Activated effector memory CD4-positive, alpha-beta T cell treated with anti-CD3 and anti-CD28 coated beads, Interleukin-2, amount 50 U/mL, for 16 hours (primary cell): ENCODE results near the gene S100A5.

Experiments
- DNase-seq: peaks from one replicate; pipeline ENCODE4 v3.0.0-alpha.2; 2020

The S100A5 gene

GRCh38 chr1:153546796-153547559, 6.2 kb upstream of the S100A5 start:
- no peak for DNase-seq

- no peak for DNase-seq
Observed at GRCh38 chr1:153546371-153546770, 5.6 kb upstream of the S100A5 start.

GRCh38 chr1:153545067-153546055, 4.6 kb upstream of the S100A5 start, which contains the start of gene S100A4:
Gene S100A4, minus strand, starts transcription at chr1:153545806. Its CDS starts 1,012 bp downstream, at chr1:153544794.
- peak; percentile 96 for DNase-seq

- DNase-seq, result no peak
Observed at GRCh38 chr1:153544453-153545066, 3.8 kb upstream of the S100A5 start.

GRCh38 chr1:153543736-153544135, 3.0 kb upstream of the S100A5 start:
- DNase-seq, result no peak

GRCh38 chr1:153542956-153543711, 2.4 kb upstream of the S100A5 start:
- no peak for DNase-seq

- DNase-seq, result no peak
Observed at GRCh38 chr1:153541641-153542590, 1.2 kb upstream of the S100A5 start.

GRCh38 chr1:153539395-153540093, 1.2 kb downstream of the S100A5 start:
- DNase-seq, result no peak

- no peak for DNase-seq
Observed at GRCh38 chr1:153538315-153538821, 2.4 kb downstream of the S100A5 start.

- DNase-seq, result no peak
Observed at GRCh38 chr1:153537376-153537730, 3.4 kb downstream of the S100A5 start.

GRCh38 chr1:153536671-153537375, 3.9 kb downstream of the S100A5 start:
- peak; percentile 64 for DNase-seq

GRCh38 chr1:153536012-153536670, 4.6 kb downstream of the S100A5 start:
- DNase-seq, result peak; percentile 93

GRCh38 chr1:153535242-153536011, 5.3 kb downstream of the S100A5 start, which contains the start of gene S100A6:
Gene S100A6, minus strand, starts transcription at chr1:153535991. Its CDS starts 652 bp downstream, at chr1:153535339.
- peak; percentile 79 for DNase-seq

- no peak for DNase-seq
Observed at GRCh38 chr1:153534925-153535241, 5.9 kb downstream of the S100A5 start.

GRCh38 chr1:153534226-153534924, 6.4 kb downstream of the S100A5 start:
- peak; percentile 1 for DNase-seq

- peak; percentile 72 for DNase-seq
Observed at GRCh38 chr1:153533689-153534201, 7.0 kb downstream of the S100A5 start.
